Parathyroid adenoma (tissue), 2 donors: ENCODE measurements around the gene LHFPL3.

ENCODE experiments used
- H2AFZ ChIP-seq: fragments of 300-600 bp; sonication (generic); one replicate; pipeline ENCODE4 v1.7.0; 2017; ENCODE audit warnings: antibody characterized with exemption, mild to moderate bottlenecking
- H3K27ac ChIP-seq: fragments of 300-600 bp; sonication (generic); one replicate; pipeline ENCODE4 v1.7.0; 2017
- H3K27me3 ChIP-seq: fragments of 300-600 bp; sonication (generic); one replicate; pipeline ENCODE4 v1.7.0; 2017; ENCODE audit warnings: low read length; ENCODE audit not compliant: control insufficient read depth, insufficient read depth
- H3K36me3 ChIP-seq: fragments of 300-600 bp; sonication (generic); one replicate; pipeline ENCODE4 v1.7.0; 2017; ENCODE audit warnings: low read length; ENCODE audit not compliant: control insufficient read depth, insufficient read depth
- H3K4me1 ChIP-seq: fragments of 300-600 bp; sonication (generic); one replicate; pipeline ENCODE4 v1.7.0; 2017; ENCODE audit warnings: control low read depth
- H3K4me2 ChIP-seq: fragments of 300-600 bp; sonication (generic); one replicate; pipeline ENCODE4 v1.7.0; 2017; ENCODE audit warnings: low read length
- H3K4me3 ChIP-seq: fragments of 300-600 bp; sonication (generic); one replicate; pipeline ENCODE4 v1.7.0; 2017; ENCODE audit warnings: low read depth, low read length
- H3K79me2 ChIP-seq: fragments of 300-600 bp; sonication (generic); one replicate; pipeline ENCODE4 v1.7.0; 2017; ENCODE audit warnings: control low read depth
- H3K9ac ChIP-seq: fragments of 300-600 bp; sonication (generic); one replicate; pipeline ENCODE4 v1.7.0; 2017; ENCODE audit warnings: mild to moderate bottlenecking
- H3K9me3 ChIP-seq: fragments of 300-600 bp; sonication (generic); one replicate; pipeline ENCODE4 v1.7.0; 2017; ENCODE audit warnings: low read length; ENCODE audit not compliant: control insufficient read depth
- TF ChIP-seq, protein P1 (sequence below): fragments of 300-600 bp; sonication (generic); IDR thresholded peaks from one replicate; pipeline ENCODE4 v1.7.0; 2017; ENCODE audit warnings: antibody characterized with exemption, mild to moderate bottlenecking
- donor health status: primary hyperparathyroidism.

The LHFPL3 gene

DNA sequence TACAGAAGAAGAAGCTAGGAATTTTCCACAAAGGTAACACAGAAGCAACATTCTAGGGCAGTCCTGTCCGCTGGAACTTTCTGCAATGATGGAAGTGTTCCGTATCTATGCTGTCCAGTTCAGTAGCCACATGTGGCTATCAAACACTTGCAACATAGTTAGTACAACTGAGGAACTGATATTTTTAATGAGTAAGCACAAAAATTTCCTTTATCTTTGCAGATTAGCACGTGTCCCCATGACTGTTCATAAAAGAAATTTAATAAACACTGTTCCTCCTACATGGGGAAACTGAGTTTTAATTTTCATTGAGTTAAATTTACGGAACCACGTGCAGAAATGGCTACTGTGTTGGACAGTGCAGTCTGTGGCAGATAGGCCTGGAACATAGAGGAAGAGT, 349.2 kb downstream of the LHFPL3 start:
- no peak overlapping the region for H3K4me2 ChIP-seq
- no peaks in the 10 kb centered on the region for H3K36me3 ChIP-seq
- TF ChIP-seq, protein P1, sequence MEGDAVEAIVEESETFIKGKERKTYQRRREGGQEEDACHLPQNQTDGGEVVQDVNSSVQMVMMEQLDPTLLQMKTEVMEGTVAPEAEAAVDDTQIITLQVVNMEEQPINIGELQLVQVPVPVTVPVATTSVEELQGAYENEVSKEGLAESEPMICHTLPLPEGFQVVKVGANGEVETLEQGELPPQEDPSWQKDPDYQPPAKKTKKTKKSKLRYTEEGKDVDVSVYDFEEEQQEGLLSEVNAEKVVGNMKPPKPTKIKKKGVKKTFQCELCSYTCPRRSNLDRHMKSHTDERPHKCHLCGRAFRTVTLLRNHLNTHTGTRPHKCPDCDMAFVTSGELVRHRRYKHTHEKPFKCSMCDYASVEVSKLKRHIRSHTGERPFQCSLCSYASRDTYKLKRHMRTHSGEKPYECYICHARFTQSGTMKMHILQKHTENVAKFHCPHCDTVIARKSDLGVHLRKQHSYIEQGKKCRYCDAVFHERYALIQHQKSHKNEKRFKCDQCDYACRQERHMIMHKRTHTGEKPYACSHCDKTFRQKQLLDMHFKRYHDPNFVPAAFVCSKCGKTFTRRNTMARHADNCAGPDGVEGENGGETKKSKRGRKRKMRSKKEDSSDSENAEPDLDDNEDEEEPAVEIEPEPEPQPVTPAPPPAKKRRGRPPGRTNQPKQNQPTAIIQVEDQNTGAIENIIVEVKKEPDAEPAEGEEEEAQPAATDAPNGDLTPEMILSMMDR = no peak
- H3K4me3 ChIP-seq = no peak overlapping the region
- H3K4me1 ChIP-seq = no peaks in the 10 kb centered on the region
- H3K27ac ChIP-seq = no peak overlapping the region
- H3K27me3 ChIP-seq = no peaks in the 10 kb centered on the region
- no peak overlapping the region for H2AFZ ChIP-seq
- no peaks in the 10 kb centered on the region for H3K79me2 ChIP-seq
- H3K9me3 ChIP-seq = no peaks in the 10 kb centered on the region
- no peak overlapping the region for H3K9ac ChIP-seq

DNA sequence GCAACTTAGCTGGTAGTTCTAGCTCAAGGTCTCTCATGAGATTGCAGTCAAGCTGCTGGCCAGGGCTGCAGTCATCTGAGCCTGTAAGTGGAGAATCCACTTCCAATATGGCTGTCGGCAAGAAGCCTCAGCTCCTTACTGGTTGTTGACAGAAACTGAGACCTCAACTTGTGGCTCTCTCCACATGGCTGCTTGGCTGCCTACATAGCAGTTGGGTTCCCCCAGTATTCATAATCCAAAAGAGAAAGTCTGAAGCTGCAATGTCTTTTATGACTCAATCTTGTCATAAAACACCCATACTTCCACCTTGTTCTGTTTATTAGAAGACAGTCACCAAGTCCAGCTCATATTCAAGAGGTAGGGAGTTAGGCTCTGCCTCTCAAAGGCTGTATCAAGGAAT, 350.7 kb downstream of the LHFPL3 start:
- no peak overlapping the region for H2AFZ ChIP-seq
- H3K4me2 ChIP-seq = no peak overlapping the region
- no peaks in the 10 kb centered on the region for H3K4me1 ChIP-seq
- H3K79me2 ChIP-seq = no peaks in the 10 kb centered on the region
- no peaks in the 10 kb centered on the region for H3K27me3 ChIP-seq
- H3K27ac ChIP-seq = no peak overlapping the region
- no peak overlapping the region for H3K9ac ChIP-seq
- TF ChIP-seq, protein P1 = no peak
- no peaks in the 10 kb centered on the region for H3K9me3 ChIP-seq
- no peaks in the 10 kb centered on the region for H3K36me3 ChIP-seq
- no peak overlapping the region for H3K4me3 ChIP-seq

DNA sequence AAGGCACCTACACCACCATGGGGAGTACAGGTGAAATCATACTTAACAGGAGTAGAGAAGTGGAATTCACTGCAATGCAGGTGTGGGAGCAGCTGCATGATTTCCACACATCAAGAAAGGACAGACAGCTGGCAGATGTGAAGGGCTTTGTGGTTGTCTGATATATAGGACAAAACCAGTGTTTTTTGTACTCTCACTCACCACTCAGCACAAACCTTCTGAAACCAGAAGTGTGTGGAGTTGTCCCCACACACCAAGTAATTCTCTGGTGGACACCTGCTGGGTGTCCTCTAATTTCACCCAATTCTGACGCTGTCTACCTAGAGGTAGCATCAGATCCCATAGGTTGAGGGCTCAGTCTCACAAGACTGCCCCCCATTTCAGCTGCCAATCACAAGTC, 357.9 kb downstream of the LHFPL3 start:
- Histone ChIP-seq H3K9me3 (no peaks in the 10 kb centered on the region), H3K4me2 (no peak overlapping the region), H3K79me2 (no peaks in the 10 kb centered on the region), H3K4me1 (no peaks in the 10 kb centered on the region), H3K27ac (no peak overlapping the region), H3K27me3 (no peaks in the 10 kb centered on the region), H3K4me3 (no peak overlapping the region), H3K36me3 (no peaks in the 10 kb centered on the region), H3K9ac (no peak overlapping the region), H2AFZ (no peak overlapping the region)
- TF ChIP-seq, protein P1 = no peak

DNA sequence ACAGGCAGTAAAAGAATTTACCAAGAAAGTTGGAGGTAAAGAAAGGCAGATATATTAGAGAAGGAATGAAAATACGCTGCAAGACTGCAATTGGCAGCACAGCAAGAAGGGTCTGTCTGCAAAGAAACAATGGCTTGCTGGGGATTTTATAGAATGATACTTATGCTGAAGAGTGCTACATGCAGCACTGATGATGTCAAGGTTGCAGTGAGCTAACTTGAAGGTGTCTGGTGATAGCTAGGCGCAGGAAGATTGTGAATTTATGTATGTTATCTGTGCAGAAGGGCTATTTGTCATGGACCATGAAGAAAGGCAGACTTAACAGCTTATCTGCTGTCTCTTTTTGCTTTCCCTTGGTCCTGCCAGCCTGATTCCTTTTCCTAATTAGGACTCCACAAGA, 366.3 kb downstream of the LHFPL3 start:
- TF ChIP-seq, protein P1 = no peak
- Histone ChIP-seq H3K79me2 (no peaks in the 10 kb centered on the region), H3K4me3 (no peak overlapping the region), H3K9ac (no peak overlapping the region), H2AFZ (no peak overlapping the region), H3K27ac (no peak overlapping the region), H3K4me1 (no peaks in the 10 kb centered on the region), H3K36me3 (no peaks in the 10 kb centered on the region), H3K4me2 (no peak overlapping the region), H3K27me3 (no peaks in the 10 kb centered on the region), H3K9me3 (peaks cover 2% of the 10 kb centered on the region)

DNA sequence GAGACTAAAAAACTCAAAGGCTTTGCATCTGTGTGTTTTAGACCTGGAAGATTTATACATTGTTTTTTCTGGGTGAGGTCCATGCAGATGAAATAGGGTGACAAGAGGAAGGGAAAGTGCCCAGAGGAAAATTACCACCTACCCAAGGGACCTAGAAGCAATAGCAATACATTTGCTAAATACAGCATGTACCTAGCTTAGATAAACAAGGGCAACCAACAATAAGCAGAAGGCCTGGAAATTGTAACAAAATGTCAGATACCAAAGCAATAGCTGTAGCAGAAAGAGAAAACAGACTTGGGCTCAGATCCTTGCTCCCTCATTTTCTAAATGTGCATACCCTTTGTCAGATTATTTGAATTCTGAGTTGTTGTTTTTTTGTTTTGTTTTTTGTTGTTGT, 367.2 kb downstream of the LHFPL3 start:
- TF ChIP-seq, protein P1 = no peak
- Histone ChIP-seq H2AFZ (no peak overlapping the region), H3K4me1 (no peaks in the 10 kb centered on the region), H3K27me3 (no peaks in the 10 kb centered on the region), H3K79me2 (no peaks in the 10 kb centered on the region), H3K36me3 (no peaks in the 10 kb centered on the region), H3K9ac (no peak overlapping the region), H3K4me3 (no peak overlapping the region), H3K27ac (no peak overlapping the region), H3K9me3 (peaks cover 2% of the 10 kb centered on the region), H3K4me2 (no peak overlapping the region)
